ENCODE results near the gene MSH6. TPM values are rescaled to one million over a fixed set of nuclear protein-coding genes. Genes with fewer than 3 reads are reported as not detected.
A peak's percentile ranks its signal among the peaks of the same experiment; 100 is the strongest.

The MSH6 gene
- total RNA-seq, 1 donor from 2014 or later: 31.3 TPM

- ATAC-seq (peak; percentile 69 to 82), DNase-seq (no peak)
- TF ChIP-seq CTCF (IDR thresholded peaks at IDR 0.05): no peak
- intact Hi-C loops (cut with DNase I): no loop called here
- no peak overlapping the region for H3K27ac ChIP-seq
- no peak overlapping the region for H3K4me3 ChIP-seq
- H3K4me1 ChIP-seq: no peaks in the 10 kb centered on the region
- peaks cover 8% of the 10 kb centered on the region for H3K9me3 ChIP-seq
- peaks cover 92% of the 10 kb centered on the region for H3K36me3 ChIP-seq
- H3K27me3 ChIP-seq (ENCODE audit: low read depth): no peaks in the 10 kb centered on the region
Observed at GRCh38 chr2:47798631-47799030, 15.7 kb downstream of the MSH6 start.

GRCh38 chr2:47799031-47799609, 16.2 kb downstream of the MSH6 start:
- peaks cover 96% of the 10 kb centered on the region for H3K36me3 ChIP-seq
- no peak for TF ChIP-seq CTCF (IDR thresholded peaks at IDR 0.05)

GRCh38 chr2:47801118-47801517, 18.2 kb downstream of the MSH6 start:
- H3K4me1 ChIP-seq: no peaks in the 10 kb centered on the region
- ATAC-seq (no peak), DNase-seq (no peak)
- no peak overlapping the region for H3K4me3 ChIP-seq
- intact Hi-C loops (cut with DNase I): no loop called here
- H3K27me3 ChIP-seq (ENCODE audit: low read depth): no peaks in the 10 kb centered on the region
- H3K36me3 ChIP-seq: peaks cover 100% of the 10 kb centered on the region
- no peak for TF ChIP-seq CTCF (IDR thresholded peaks at IDR 0.05)
- peaks cover 8% of the 10 kb centered on the region for H3K9me3 ChIP-seq
- H3K27ac ChIP-seq: no peak overlapping the region

More at GRCh38 chr2:47799031-47799609, 16.2 kb downstream of the MSH6 start:
- H3K27me3 ChIP-seq (ENCODE audit: low read depth): no peaks in the 10 kb centered on the region
- peaks cover 8% of the 10 kb centered on the region for H3K9me3 ChIP-seq
- intact Hi-C loops (cut with DNase I): no loop called here
- H3K4me3 ChIP-seq: no peak overlapping the region
- no peaks in the 10 kb centered on the region for H3K4me1 ChIP-seq
- H3K27ac ChIP-seq: no peak overlapping the region
- DNase-seq (no peak), ATAC-seq (peak in 1 of 2 donors; percentile 31)

- no peaks in the 10 kb centered on the region for H3K27me3 ChIP-seq (ENCODE audit: low read depth)
- no peaks in the 10 kb centered on the region for H3K4me1 ChIP-seq
- intact Hi-C loops (cut with DNase I): no loop called here
- H3K9me3 ChIP-seq: peaks cover 8% of the 10 kb centered on the region
- DNase-seq: no peak
- no peak overlapping the region for H3K4me3 ChIP-seq
- ATAC-seq: no peak
- TF ChIP-seq CTCF (IDR thresholded peaks at IDR 0.05): no peak
- peaks cover 100% of the 10 kb centered on the region for H3K36me3 ChIP-seq
- no peak overlapping the region for H3K27ac ChIP-seq
Observed at GRCh38 chr2:47803363-47803762, 20.4 kb downstream of the MSH6 start.

- no peak overlapping the region for H3K4me3 ChIP-seq
- no peaks in the 10 kb centered on the region for H3K4me1 ChIP-seq
- no peak for DNase-seq
- no peaks in the 10 kb centered on the region for H3K27me3 ChIP-seq (ENCODE audit: low read depth)
- H3K36me3 ChIP-seq: peaks cover 99% of the 10 kb centered on the region
- H3K9me3 ChIP-seq: peaks cover 8% of the 10 kb centered on the region
- no peak for ATAC-seq
- TF ChIP-seq CTCF (IDR thresholded peaks at IDR 0.05): no peak
- intact Hi-C loops (cut with DNase I): no loop called here
- H3K27ac ChIP-seq: no peak overlapping the region
Observed at GRCh38 chr2:47803770-47804169, 20.8 kb downstream of the MSH6 start.

Measured in lower lobe of right lung (tissue), 2 donors.